Measurements from ENCODE around the gene GLB1L.

The GLB1L gene

GRCh38 chr2:219246559-219246958 lies 1.3 kb upstream of the GLB1L start:
- Histone ChIP-seq H3K27me3 (ENCODE audit: insufficient read depth, low read depth) (no peaks in the 10 kb centered on the region), H3K4me3 (IDR thresholded peaks at IDR 0.05; ENCODE audit: insufficient read depth, low read depth, low read length) (no peak overlapping the region), H3K9ac (no peak overlapping the region), H4K20me1 (ENCODE audit: insufficient read depth) (no peaks in the 10 kb centered on the region), H2AFZ (ENCODE audit: low read depth) (no peak overlapping the region), H3K36me3 (ENCODE audit: insufficient read depth) (no peaks in the 10 kb centered on the region), H3K27ac (no peak overlapping the region), H3K4me2 (peak overlapping the region; percentile 81; the same call in 1 of the 2 replicates), H3K4me1 (ENCODE audit: low read depth, poor library complexity, severe bottlenecking) (peaks cover 29% of the 10 kb centered on the region), H3K79me2 (ENCODE audit: insufficient read depth, low read depth) (no peaks in the 10 kb centered on the region; the same call in 1 of the 2 replicates)
- no peak for TF ChIP-seq CTCF (conservative IDR thresholded peaks at IDR 0.05; ENCODE audit: low read depth, low read length)

GRCh38 chr2:219245899-219246230 lies 621 bp upstream of the GLB1L start:
- no peaks in the 10 kb centered on the region for H3K27me3 ChIP-seq (ENCODE audit: insufficient read depth, low read depth)
- H3K4me2 ChIP-seq: peak overlapping the region; percentile 81
- peak overlapping the region; percentile 62 for H3K9ac ChIP-seq
- peak overlapping the region; percentile 54 for H3K4me3 ChIP-seq (IDR thresholded peaks at IDR 0.05; ENCODE audit: insufficient read depth, low read depth, low read length)
- peaks cover 29% of the 10 kb centered on the region for H3K4me1 ChIP-seq (ENCODE audit: low read depth, poor library complexity, severe bottlenecking)
- no peak for TF ChIP-seq CTCF (conservative IDR thresholded peaks at IDR 0.05; ENCODE audit: low read depth, low read length)
- H3K36me3 ChIP-seq (ENCODE audit: insufficient read depth): no peaks in the 10 kb centered on the region
- H2AFZ ChIP-seq (ENCODE audit: low read depth): peak overlapping the region; percentile 84; the same call in 1 of the 2 replicates
- H4K20me1 ChIP-seq (ENCODE audit: insufficient read depth): no peaks in the 10 kb centered on the region
- peak overlapping the region; percentile 39; the same call in 1 of the 2 replicates for H3K27ac ChIP-seq
- H3K79me2 ChIP-seq (ENCODE audit: insufficient read depth, low read depth): no peaks in the 10 kb centered on the region

GRCh38 chr2:219244789-219245147 lies 476 bp downstream of the GLB1L start:
- Histone ChIP-seq H4K20me1 (ENCODE audit: insufficient read depth) (no peaks in the 10 kb centered on the region), H3K27me3 (ENCODE audit: insufficient read depth, low read depth) (no peaks in the 10 kb centered on the region), H3K4me3 (IDR thresholded peaks at IDR 0.05; ENCODE audit: insufficient read depth, low read depth, low read length) (peak overlapping the region; percentile 64), H3K79me2 (ENCODE audit: insufficient read depth, low read depth) (no peaks in the 10 kb centered on the region), H3K9ac (peak overlapping the region; percentile 62; the same call in 1 of the 2 replicates), H3K4me1 (ENCODE audit: low read depth, poor library complexity, severe bottlenecking) (peaks cover 24% of the 10 kb centered on the region), H3K36me3 (ENCODE audit: insufficient read depth) (no peaks in the 10 kb centered on the region), H2AFZ (ENCODE audit: low read depth) (peak overlapping the region; percentile 84), H3K4me2 (peak overlapping the region; percentile 81), H3K27ac (peak overlapping the region; percentile 39; the same call in 1 of the 2 replicates)
- no peak for TF ChIP-seq CTCF (conservative IDR thresholded peaks at IDR 0.05; ENCODE audit: low read depth, low read length)

- Histone ChIP-seq H2AFZ (ENCODE audit: low read depth) (no peak overlapping the region), H4K20me1 (ENCODE audit: insufficient read depth) (no peaks in the 10 kb centered on the region), H3K4me1 (ENCODE audit: low read depth, poor library complexity, severe bottlenecking) (peaks cover 15% of the 10 kb centered on the region), H3K79me2 (ENCODE audit: insufficient read depth, low read depth) (no peaks in the 10 kb centered on the region), H3K27me3 (ENCODE audit: insufficient read depth, low read depth) (no peaks in the 10 kb centered on the region), H3K4me3 (IDR thresholded peaks at IDR 0.05; ENCODE audit: insufficient read depth, low read depth, low read length) (no peak overlapping the region), H3K4me2 (no peak overlapping the region), H3K36me3 (ENCODE audit: insufficient read depth) (no peaks in the 10 kb centered on the region), H3K27ac (no peak overlapping the region), H3K9ac (no peak overlapping the region)
- no peak for TF ChIP-seq CTCF (conservative IDR thresholded peaks at IDR 0.05; ENCODE audit: low read depth, low read length)
Measured at GRCh38 chr2:219243291-219243761, 1.9 kb downstream of the GLB1L start.

All from KMS-11 (cell line).